NCI-H82 treated with DMSO at 0.1 percent for 48 hours (cell line): Measurements from ENCODE around the gene CREB3.
A peak's percentile ranks its signal among the peaks of the same experiment; 100 is the strongest.

Experiments used
- DNase-seq: peaks from one replicate; lab custom pipeline; 2025; ENCODE audit not compliant: unreplicated experiment; lab: John Stamatoyannopoulos, UW

CREB3 gene

DNA sequence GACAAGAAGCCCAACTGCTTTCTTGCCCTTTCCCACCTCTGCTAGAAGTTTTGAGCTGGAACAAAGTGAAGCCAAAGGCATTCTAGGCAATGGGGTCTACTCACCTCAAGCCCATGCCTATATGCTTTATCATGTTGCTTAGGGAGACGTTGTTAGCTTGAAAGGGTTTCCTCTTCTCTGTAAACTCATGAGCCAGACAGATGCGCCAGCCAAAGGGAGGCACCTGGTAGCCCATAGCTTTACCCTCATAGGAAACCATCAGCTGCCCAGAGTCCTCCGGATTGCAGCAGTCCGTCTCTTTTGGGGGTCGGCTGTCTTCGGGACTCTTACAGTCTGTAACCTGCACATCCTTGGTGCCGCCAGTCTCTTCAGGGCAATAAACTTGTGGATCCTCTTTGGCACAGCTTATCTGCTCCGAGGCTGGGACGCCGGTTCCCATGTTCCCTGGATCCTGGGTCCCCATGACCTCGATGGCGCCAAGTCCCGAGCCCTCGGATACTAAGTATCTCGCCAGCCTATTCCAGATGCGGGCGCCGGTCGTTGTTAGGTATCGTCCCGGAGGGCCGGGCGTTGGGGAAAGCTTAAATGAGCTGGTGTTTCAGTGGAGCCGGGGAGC lies 15.9 kb downstream of the CREB3 start:
- DNase-seq = no peak

DNA sequence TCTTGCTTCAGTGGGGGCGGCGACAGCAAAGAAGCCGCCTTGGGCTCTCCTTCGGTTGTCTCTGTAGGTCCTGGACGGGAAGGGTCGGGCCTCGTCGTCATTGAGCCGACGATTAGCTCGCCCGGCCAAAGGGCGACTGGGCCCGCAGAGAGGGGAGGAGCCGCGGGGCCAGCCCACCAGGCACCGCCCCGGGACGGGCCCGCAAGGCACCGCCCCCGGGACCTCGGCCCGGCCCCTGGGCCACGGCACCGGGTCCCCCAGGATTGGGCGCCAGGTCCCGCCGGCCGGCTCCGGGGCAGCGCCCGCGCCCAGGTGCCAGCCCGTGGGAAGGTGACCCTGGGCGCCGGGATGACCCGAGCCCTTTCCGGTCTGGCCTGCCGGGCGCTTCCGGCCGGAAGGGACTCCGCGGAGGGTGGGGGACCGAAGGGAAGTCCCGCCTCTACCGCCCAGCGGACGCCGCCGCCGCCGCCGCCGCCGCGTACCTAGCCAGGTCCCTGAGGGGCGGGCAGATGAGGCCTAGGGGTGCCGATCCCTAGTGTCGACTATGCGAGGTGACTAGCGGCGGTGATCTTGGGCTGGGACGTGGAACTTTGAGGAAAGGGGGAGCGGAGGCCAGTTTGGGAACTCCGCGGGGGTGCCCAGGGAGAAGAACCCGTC lies 16.5 kb downstream of the CREB3 start, which contains the start of the genes GBA2 and RGP1:
Gene GBA2 (minus strand): TSS at position 371 of the 657 bp plus-strand sequence. CDS start 524 bp downstream, outside the sequence.
Gene RGP1 (plus strand): TSS at position 430 of the 657 bp plus-strand sequence. CDS start 469 bp downstream, outside the sequence.
- no peak for DNase-seq

DNA sequence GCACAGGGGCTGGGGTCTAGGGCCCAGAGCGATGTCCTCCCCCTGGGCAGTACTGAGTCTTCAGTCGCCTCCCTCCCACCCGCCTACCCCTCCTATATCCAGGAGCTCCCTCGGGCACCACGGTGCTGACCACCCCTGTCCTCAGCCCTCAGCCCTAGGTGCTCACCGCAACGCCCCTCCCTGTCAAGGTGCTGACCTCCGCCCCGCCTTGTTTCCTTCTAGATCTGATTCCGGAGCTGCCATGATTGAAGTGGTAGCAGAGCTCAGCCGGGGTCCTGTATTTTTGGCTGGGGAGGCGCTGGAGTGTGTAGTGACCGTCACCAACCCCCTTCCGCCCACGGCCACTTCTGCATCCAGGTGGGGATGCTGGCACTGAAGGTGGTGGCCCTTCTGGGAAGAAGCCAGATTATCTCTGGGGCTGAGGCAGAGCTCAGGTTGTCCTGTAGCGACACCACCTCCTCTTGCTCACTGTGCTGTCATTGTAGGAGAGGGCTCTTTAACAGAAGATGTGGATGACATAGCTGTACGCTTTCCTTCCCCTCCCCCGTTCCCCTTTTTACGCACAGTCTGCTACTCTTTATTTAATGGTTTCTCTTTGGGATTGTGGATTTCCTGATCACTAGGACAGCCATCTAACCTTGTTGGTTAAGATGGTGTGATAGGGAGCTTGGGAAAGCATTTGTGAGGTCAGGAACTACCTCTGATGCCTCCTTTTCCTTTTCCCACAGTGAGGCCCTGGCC lies 17.2 kb downstream of the CREB3 start:
- DNase-seq = no peak

DNA sequence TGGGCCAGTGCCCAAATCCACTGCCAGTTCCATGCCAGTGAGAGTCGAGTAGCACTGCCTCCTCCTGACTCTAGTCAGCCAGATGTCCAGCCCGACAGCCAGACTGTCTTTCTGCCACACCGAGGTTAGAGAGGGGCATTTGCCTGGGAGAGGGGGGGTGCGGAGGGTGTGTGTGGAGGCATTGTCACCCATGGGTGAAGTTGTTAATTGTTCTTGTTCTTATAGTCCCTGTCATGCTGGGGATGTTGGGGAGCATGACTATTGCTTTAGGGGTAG lies 17.7 kb downstream of the CREB3 start:
- no peak for DNase-seq

DNA sequence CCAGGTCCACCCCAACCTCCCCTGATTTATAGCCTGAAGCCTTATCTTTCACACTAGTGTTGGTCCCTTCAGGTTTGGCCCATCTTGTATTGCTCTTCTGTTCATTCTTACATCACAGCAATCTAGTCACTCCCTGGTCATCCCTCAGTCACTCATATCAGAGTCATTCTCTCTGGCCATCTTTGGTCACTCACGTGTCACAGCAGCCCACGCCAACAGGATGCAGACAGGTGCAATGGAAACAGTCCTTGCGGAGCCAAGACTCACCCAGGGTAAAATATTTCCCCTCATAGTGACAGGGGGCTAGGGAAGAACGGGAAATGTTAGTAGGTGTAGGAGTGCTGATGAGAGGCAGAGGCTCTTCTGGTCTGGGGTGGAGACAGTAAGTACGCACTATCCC lies 21.0 kb downstream of the CREB3 start:
- DNase-seq = no peak

DNA sequence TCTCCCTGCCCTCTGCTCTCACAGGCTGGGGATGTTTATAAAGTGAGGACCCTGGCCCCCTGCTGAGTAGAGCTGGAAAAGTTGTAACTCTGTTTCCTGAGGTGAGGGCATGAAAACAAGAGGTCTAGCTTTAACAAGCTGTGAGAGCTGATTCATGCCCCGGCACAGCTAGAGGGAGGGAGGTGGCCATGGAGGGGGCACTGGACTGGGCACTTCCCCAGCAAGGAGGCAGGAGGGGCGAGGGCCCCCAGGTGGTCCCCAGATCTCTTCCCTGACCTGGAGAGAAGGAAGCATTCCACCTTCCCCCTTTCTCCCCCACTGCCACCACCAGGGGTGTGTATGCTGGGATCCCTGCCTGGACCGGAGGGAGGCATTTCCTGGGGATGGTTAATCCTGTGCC lies 21.8 kb downstream of the CREB3 start, which contains the start of gene MSMP:
Gene MSMP (minus strand): TSS at position 13 of the 400 bp plus-strand sequence. CDS start 147 bp downstream, outside the sequence.
- DNase-seq = no peak

DNA sequence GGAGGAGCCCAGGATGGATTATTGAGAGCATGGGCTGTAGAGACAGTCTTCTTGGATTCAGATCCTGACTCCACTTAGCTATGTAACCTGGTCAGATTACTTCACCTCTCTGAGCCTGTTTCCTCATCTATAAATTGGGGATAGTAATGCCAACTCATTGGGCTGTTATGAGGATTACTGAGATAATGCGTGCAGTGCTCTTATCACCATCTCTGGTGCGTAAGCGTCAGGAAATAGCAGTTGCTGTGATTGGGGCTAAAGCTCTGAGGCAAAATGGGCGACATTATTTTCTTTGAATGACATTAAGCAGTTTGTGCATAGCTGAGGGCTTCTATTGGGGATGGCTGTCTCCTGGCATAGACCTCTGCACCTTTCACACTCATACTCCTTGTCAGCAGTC lies 22.6 kb downstream of the CREB3 start:
- no peak for DNase-seq

DNA sequence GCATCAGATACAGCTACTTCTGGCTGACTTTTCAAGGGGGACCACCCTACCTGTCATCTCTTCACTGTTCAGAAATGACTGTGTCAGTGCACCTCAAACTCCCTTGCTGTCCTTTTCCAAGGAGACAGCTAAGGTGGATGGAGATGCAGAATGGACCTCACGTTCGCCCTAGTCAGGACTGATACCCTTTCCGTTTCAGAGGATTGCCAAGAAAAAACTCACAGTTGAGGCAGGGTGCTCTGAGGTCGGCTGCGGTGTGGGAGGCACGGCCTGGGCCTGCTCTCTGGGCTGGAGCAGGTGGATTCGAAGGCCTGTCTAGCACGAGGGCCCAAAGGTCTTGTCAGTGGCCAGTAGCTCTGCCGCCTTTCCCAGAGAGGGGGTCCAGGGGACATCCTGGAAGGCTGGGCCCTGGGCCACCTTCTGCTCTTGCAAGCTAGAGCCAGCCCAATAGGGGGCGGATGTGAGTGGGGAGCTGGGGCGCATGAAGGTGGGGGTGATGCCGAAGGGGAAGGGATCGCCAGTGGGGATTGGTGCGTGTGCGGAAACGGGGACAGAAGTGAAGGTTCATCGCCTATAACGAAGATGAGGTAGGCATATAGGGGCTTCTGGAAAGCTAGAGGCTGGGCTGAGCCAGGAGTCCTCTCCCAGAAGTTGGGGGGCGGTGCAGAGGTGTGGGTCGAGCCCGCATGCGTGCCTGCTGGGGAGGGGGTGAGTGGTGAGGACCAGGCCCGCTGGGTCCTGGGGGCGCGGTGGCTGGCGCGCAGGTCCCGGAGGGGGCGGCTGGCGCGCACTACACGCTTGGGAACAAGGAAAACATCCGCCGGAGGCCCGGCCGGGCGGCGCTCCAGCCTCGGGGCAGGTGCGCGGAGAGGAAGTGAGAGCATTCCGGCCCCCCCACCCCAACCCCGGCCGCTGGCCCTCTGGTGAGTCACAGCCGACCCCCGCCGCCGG lies 24.1 kb downstream of the CREB3 start:
- no peak for DNase-seq

DNA sequence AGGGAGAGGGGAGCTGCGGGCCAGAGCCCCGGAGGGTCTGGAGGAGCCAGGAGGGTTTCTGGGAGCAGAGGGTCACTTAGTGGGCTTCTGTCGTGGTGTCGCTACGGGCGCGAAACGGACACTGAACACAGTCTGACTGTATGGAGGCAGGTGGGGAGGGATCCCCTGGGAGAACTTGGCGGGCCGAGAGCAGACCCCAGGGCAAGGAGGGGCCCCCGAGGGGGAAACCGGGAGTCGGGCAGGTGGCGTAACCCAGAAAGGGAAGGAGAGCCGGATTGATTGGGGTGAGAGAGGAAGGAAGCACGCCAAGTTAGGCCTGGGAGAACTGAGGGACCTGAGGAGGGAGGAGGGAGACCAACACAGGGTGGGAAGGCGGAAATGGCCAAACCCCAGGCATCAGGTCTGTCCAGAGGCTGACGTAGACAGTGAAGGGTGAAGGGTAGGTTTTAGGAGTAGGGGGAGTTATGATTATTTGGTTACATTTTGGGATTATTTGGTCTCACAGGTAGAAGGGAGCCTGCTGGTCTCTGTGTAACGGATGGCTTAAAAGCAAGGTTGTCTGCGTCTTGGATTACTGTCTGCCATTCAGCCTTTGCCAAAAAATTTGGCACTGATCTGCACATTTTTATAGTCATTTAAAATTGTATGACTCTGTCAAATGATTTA lies 24.9 kb downstream of the CREB3 start:
- DNase-seq = no peak

DNA sequence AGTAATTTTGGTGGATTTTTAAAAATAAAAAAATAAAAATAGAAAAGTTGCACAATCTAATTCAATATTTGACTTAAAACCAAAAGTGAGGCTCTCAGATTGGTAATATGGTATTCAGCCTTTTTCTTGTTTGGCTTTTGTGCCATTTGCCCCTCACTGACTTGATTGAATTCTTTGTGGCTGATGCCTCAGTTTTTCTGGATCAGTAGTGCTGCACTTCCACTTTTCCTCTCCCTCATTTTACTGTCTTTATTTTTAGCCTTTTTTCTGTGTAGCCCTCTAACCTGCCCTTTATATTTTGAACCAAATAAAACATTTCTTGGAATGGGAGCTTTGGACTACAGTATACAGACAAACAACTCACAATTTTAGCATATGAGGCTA lies 25.4 kb downstream of the CREB3 start:
- DNase-seq = no peak

DNA sequence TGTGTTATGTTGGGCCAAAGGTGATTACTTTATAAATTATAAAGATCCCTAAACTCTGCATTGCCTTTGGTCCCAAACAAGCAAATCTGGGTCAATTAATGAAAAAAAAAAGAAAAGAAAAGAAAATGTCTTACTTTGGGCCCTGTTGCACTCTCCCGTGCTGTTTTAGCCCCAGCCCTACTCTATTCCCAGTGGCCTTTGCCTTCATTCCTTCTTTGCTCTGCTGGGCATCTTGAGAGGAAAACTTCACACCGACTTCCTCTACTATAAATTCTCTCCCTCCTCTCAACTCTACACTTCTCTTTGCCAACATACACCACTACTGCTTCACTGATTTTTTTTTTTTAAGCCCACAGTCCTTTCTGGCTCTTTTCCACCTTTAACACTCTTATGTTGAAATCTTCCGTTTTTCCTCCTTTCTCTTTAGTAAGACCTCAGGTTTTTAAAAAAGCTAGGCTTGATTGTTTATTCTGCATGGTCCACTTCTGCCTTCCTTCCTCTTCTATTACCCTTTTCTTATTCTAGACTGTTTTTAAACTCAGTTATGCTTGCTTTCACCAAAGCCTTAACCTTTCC lies 26.1 kb downstream of the CREB3 start:
- no peak for DNase-seq

DNA sequence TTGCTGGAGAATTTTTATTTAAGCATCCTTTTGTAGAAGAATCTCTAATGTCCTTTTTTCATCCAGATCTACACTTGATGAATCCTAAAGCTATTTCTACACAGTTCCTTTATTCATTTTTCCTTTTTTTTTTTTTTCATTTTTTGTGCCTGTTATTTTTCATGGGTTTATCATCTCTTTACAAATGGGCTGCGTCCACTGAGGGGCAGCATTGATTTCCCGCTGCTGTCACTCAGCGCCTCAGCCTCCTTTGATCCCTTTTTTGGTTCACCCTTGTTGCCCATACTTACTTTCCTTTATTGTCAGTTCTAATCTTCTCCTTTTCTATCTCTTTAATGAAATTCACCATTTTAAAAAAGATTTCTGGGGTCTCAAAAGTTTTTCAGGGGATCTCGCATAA lies 27.3 kb downstream of the CREB3 start:
- DNase-seq = no peak

DNA sequence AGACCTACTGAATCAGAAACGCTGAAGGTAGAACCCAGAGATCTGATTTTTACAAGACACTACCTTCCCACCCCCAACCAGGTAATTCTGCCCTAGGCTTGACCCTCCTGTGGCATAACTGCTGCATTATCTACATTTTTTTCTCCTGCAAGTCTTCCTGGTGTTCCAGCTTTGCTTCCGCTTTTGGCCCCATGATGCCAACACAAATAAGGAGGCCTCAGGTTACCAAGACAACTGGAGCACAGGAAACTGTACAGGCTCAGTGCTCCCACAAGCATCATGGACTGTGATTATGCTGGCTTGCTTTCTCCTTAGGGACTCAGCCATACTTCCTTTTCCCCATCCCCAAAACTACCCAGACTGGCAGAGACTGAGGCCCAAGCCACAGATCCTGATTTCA lies 28.2 kb downstream of the CREB3 start:
- no peak for DNase-seq

DNA sequence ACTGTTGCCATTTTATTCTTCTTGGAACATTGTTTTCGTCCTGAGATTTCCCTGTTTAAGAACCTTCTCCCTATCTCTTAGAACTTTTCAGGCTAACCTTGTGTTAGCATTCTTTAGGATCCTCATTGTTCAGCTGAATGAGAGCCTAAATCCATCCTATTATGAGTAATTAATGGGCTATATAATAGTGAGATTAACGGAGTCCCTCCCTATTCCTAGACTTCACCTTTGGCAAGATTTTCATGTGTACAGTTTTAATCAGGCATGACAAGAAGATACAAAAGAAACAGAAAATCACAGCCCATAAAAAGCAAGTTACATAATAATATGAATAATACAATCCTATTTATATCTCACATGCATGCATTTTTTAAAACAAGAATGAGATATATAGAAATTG lies 30.7 kb downstream of the CREB3 start:
- no peak for DNase-seq

DNA sequence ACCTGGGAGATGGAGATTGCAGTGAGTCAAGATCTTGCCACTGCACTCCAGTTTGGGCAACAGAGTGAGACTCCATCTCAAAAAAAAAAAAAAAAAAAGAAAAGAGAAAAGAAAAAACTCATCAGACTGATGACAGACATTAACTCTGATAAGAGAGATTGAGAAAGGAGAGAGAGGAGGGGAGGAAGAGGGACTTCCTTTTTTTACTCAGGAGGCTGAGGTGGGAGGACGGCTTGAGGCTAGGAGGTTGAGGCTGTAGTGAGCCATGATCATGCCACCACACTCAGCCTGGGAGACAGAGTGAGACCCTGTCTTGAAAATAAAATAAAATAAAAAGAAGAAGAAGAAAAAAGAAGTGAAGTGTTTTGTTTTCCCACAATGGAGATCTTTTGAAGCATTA lies 31.3 kb downstream of the CREB3 start:
- no peak for DNase-seq

DNA sequence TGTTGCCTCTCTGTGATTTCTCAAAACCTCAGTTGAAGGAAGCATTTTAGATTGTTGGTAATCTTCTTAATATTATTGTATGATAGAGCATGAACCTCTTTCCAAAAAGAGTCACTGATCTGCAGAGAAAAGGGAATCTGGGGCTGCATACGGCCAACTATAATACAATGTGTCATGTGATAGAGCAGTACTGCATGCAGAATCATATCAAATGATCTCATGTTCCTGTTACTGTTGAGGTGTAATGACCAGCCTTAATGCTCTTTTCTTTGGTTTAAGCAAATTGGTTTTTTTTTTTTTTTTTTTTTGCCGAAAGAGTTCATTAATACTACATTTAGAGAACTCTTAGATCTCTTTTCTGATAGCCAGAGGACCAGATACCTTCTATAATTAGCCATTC lies 34.5 kb downstream of the CREB3 start:
- DNase-seq = no peak

DNA sequence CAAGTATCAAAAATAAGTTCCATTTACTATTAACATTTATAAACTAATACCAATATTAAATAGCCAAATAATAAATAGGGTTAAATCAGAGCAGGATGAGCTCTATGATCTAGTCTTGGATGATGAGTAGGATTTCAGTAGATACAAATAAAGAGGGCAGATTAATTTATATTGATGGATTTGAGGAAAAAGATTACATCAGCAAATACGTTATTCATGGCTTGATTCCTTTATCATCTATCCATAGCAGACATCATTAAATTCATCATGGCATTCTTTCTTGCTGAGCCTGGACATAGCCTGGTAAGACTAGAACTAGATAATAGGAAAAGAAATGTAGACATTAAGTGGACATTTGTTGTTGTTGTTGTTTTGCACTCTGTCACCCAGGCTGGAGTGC lies 35.0 kb downstream of the CREB3 start:
- no peak for DNase-seq

DNA sequence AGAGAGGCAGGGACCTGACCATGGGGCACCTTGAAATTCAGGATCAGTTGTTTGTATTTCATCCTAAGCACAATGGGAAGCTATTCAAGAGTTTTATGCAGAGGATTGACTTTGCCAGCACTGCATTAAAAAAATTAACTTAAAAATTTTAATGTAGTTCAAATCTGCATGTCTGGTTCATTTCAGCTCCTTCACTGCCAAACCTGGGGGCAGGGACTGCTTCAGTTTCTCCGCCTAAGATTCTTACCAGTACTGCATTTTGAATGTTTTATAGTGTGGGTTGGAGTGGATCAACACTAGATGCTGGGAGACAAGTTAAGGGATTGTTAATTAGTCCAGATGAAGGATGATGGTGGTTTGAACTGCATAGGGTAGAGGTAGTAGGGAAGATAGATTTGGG lies 37.3 kb downstream of the CREB3 start:
- no peak for DNase-seq

DNA sequence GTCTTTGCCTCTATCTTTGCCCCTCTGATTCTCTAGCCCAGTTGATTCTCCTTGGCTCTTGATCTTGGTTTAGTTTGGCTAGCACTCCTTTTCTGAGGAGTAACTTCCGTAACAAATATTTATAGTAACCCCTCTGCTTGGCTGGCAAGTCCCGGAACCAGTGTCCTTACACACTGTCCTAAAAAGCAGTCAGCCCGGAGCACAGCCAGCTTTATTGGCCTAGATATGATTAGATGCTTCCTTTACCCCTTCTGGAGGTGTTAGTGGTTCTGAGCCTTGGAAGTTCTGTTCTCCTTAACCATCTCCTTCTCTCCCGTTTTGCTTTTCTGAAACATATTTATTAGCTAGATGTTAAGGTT lies 38.6 kb downstream of the CREB3 start:
- DNase-seq = no peak

DNA sequence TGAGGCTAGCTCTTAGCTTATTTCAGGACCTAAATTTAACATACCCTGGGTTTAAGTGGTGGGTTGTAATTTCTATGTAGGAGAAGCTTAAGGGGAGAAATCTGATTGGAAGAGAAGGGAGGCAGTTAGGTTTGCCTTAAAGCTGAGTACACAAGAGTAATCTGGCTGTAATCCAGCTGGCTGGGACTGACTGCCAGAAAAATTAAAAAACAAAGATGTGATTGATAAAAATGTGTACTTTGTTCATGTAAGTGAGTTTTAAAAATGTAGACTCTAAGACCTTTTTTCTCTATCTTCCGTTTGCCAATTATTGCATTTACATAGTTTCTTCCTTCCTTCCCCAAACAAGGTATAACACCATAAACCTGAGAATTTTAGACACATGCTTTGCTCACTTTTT lies 39.1 kb downstream of the CREB3 start:
- peak; percentile 37 for DNase-seq
